ENCODE measurements around the gene CARNS1.
A peak's percentile ranks its signal among the peaks of the same experiment; 100 is the strongest.
"Not testable (repeated sequence)": the region's sequence is repeated elsewhere in the genome, so short reads cannot be mapped to it uniquely, and the experiment has no call there.

CARNS1 gene

DNA sequence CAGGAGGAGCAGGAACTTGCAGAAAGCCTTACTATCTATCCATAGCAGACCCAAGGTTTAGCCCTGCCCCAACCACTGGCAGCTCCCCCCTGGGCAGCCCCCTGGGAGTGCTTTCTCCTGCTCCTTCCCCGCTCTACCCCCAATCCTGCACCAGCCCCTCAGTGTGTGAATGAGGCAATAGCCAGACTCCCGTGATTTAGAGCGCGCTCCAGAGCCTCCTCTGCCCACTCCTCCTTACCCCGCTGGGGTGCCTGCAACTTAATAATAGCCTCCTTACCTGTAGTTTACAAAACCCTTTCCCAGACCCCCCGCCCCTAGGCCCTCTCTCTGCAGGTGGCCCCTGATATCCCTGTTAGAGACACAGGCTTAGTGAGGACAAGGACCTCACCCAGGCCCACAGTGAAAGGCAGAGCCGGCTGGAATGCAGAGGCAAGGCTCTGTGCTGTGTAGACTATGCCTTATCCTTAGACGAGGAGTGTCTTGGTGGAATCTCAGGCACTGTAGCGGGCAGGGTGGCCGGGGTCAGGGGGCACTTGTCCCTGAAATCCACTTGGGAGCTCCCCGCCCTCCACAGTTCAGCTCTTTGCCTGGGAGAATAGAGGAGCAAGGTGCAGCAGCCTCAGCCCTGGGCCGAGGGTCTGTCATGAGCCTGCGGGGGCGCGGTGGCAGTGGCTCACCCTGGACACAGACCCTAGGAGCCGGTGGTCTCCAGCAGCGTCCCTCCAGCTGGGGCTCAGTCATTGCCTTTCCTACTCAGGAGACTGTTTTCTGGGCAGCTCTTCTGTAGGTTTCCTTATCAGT is 4.3 kb upstream of the CARNS1 start:
- no peak for DNase-seq

DNA sequence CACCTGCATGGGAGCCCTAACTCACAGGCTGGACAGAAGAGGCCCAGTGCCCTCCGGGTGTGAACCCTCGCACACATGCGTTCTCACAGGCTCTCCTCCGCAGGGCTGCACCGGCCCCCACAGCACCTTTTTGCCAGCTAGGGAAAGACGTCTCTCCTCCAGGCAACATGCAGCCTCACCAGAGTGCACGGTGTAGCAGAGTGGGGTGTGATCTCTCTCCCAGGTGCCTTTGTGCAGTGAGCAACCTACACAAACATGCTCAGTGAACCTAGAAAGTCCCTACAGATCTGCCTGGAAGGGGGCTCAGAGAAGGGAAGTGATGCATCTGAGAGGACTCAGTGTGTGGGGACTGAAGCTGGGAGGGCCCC is 3.7 kb upstream of the CARNS1 start:
- DNase-seq = no peak

DNA sequence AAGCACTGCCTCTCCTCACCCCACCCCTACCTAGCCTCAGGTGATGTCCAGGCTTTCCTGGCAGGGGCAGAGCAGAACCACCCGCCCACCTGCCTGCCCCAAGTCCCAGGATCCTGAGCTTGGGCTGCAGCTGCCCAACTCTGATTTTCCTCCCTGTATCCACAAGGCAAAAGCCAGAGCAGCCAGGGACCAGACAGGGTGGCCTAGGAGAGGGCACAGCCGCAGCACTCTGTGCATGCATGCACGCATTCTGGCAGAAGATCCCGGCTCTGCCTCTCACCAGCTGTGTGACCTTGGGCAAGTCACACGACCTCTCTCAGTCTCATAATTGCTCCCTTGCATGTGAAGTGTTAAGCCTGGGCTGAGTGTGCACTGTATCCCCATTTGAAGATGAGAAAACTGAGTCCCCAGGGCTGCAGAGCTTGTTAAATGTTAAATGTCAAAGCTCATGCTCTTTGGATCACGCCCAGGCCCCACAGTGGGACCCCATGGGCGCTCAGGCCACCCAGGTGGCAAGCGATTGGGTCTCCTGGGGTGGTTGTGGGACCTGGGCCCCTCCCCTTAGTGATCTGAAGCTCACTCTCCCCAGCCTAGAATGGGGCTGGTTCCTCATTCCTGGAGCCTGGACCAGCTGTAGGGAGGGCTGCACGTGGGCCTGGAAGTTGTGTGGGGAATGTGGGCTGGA is 2.8 kb upstream of the CARNS1 start:
- no peak for DNase-seq

DNA sequence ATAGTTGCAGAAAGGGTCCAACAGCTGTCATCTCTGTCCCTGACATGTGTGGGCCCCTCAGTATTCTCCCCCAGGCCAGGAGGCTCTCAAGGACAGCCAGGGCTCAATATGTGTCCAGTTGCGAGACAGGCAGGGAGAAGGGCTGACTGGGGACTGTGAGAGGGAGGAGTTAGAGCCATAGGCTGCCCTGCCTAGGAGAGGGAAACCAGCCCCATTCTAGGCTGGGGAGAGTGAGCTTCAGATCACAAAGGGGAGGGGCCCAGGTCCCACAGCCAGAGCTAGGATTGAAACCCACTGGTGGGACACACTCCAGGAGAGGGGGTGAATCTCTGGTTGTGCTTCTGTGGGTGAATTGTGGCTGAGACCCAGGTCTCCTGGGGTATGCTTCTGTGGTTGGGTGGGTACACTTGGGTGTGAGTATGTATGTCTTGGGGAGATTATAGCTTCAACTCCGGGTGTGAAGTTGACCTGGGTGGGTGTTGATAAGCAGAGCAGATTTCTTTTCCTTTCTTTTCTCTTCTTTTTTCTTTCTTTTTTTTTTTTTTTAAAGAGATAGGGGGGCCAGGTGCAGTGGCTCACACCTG is 2.1 kb upstream of the CARNS1 start:
- DNase-seq = no peak

DNA sequence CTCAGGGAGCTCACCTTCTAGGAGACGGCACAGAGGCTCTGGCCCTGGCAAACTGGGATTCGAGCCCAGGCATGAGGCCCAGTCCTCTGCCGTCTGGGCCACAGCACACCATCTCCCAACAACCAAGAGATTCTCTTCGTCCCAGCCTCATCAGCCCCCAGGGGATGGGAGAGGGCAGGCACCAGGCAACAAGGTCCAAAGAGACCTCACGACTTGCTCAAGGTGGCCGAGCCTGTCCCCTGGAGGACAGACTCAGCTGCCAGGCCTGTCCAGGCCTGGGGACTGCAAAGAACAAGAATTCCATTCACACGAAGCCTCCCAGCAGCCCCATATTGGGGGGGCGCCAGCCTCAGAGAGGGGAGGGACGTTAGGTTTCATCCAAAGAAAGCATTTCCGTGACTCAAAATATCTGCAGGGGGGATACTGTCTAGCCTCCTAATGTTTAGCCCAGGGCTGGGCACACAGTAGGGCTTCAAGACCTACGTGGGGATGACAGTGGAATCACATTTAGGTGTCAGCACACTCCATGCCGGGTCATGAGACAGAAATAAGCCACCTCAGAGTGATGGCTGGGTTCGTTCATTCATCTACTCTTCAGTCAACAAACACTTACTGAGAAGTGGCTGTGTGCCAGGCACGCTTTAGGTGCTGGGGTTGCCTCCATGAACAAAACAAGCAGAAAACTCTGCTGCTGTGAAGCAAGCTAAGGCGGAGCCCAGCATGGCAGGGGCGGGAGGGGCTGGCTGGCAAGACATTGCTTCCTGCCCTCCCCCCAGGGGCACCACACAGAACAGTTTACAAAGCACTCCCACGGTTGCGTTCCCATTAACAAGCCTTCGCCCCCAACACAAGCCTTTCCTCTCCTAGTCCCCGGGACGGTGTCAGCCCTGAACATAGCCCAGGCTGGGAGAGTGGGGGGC is 1.2 kb downstream of the CARNS1 start:
- DNase-seq = peak; percentile 76

DNA sequence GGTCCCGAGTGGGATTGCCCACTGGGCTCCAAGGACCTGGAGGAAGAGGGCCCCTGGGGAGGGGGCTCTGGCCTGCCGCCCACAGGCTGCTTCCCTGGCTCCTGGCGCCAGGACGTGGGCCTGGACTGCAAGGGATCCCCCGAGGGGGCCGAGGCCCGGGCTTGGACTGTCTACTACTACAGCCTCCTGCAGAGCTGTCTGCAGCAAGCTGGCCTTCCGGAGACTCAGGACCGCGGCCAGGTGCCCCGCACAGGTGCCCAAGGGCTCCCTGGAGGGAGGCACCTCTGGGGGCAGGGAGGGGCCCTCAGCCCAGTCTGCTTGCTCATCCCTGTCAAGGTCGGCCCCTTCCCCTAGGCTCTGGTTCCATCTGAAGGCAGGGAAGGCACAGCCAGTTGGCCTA is 1.9 kb downstream of the CARNS1 start:
- no peak for DNase-seq

DNA sequence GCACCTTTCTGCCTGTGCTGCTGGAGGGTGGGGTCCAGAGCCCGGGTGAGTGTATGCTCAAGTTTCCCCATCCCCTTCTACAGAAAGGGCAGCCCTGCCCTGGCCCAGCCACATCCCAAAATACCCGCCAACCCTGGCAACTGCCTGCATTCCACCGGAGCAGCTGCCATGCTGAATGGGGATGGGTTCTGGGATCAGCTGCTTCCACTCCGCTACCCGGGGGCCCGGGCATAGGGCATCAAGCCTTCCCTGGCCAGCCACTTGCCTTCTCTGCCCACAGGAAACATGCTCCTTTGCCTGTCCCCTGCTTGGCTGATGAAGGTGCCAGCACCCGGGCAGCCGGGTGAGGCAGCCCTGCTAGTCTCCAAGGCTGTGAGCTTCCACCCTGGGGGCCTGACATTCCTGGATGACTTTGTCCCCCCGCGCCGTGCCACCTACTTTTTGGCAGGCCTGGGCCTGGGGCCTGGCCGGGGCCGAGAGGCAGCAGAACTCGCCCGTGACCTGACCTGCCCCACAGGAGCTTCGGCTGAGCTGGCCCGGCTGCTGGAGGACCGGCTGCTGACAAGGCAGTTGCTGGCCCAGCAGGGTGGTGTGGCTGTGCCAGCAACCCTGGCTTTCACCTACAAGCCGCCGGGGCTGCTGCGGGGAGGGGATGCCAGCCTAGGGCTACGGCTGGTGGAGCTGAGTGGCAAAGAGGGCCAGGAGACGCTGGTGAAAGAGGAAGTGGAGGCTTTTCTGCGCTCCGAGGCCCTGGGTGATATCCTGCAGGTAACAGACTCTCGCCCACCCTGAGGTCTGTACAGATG is 3.2 kb downstream of the CARNS1 start:
- DNase-seq = peak; percentile 77

DNA sequence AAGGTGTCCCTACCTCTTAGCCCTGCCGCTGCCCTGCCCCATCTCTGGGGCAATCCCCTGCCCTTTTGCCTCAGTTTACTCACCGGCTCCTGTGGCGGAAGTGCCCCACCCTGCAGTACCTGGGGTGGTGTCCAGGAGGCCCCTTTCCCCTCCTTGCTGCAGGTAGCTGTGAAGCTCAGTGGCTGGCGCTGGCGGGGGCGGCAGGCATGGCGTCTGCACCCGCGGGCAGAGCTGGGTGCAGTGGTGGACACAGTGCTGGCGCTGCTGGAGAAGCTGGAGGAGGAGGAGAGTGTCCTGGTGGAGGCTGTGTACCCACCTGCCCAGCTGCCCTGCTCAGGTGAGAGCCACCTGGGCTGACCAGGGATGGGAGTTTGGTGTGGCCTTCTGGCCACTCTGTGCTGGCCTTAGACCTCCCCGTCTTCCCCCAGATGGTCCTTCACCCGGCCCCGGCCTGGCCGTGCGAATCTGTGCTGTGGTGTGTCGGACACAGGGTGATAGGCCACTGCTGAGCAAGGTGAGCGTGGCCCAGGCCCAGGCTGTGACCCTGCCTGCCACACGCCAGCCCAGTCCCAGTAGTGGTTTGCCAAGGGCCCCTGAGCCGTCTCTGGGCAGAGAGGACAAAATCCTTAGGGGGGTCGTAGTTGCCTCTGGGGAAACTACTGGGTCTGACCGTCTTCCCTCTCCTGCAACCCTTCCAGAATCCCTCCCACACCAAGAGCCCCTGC is 4.0 kb downstream of the CARNS1 start:
- no peak for DNase-seq

DNA sequence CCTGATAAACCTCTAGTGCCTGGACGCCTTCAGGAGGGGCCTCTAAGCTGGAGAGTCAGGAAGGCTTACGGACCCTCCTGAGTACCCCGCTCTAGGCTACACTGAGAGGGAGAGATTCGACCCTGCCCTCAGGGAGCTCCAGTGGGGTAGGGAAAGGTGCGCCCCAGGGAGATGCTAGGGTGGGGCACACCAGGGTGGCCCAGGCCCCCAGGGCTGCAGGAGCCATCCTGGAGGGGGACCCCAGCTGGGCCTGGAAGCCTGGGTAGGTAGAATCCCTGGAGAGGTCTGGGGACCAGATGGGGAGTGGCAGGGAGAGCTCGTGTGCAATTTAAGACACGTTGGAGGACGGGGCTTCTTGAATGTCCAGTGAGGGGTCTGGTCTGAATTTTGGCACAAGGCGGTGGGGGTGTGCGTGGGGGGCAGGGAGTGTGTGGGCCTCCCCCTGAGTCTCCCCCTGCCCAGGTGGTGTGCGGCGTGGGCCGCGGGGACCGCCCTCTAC is 4.7 kb downstream of the CARNS1 start:
- peak; percentile 82 for DNase-seq

DNA sequence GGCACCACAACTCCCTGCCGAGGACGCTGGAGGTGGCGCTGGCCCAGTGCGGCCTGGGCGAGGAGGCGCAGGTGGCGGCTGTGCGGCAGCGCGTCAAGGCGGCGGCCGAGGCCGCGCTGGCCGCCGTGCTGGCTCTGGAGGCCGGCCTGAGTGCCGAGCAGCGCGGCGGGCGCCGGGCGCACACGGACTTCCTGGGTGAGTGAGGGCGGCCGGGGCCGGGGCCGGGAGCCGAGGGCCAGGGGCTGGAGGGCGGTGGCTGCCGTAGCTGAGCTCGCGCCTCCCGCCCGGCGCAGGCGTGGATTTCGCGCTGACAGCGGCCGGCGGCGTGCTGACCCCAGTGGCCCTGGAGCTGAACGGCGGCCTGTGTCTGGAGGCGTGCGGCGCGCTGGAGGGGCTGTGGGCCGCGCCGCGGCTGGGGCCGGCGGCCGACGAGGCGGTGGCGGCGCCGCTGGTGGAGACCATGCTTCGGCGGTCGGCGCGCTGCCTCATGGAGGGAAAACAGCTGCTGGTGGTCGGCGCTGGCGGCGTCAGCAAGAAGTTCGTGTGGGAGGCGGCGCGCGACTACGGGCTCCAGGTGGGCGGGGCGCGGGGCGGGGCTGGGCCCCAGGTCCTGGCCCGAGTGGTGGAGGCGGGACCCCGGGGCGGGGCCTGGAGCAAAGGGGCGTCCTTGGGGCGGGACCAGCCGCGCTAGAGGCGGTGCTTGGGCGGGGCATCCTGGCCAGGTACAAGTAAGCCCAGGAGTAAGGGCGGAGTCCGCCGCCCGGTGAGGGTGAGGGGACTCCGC is 5.4 kb downstream of the CARNS1 start:
- DNase-seq = peak; percentile 100

DNA sequence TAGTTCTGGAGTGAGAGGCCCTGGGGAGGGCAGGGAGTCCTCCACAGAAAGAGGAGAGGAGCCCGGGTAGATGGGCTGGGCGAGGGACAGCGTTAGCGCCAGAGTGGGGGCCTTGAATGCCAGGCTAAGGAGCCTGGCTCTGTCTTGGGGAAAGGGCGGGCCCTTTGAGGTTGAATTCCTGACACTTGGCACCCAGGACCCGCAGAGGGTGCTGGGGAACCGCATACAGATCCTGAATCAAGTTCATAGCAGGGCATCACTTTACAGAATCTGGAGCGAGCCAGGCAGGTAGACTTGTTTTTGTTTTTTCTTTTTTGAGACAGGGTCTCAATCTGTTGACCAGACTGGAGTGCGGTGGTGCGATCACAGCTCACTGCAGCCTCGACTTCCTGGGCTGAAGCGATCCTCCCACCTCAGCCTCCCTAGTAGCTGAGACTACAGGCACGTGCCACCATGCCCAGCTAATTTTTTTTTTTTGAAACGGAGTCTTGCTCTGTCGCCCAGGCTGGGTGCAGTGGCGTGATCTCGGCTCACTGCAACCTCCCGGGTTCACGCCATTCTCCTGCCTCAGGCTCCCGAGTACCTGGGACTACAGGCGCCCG is 6.1 kb downstream of the CARNS1 start:
- DNase-seq = no peak

DNA sequence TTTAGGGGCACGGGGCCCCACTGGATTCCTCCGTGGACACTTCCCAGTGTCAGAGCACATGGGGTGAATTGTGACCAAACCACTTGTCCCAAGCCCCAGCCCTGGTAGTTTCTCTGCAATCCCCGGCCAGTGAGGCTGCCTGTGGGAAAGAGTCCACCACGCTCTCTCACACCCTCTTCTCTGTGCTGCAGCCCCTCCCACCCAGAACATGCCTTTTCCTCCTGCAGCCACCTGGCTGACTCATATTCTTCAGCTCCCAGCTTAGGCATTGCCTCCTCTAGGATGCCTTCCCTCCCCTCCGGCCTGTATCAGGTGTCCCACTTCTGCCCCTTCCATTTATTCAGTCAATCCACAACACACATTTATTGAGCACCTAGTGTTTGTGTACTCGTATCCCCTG is 7.4 kb downstream of the CARNS1 start:
- no peak for DNase-seq

DNA sequence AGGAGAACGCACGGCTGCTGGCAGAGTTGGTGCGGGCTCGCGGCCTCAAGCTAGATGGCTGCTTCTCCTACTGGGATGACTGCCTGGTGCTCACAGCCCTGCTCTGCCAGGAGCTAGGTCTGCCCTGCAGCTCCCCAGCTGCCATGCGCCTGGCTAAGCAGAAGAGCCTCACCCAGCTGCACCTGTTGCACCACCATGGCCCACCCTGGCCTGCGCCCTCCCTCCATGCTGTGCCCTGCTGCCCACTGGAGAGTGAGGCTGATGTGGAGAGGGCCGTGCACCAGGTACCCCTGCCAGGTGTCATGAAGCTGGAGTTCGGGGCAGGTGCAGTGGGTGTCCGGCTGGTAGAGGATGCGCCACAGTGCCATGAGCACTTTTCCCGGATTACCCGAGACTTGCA is 8.0 kb downstream of the CARNS1 start:
- DNase-seq = no peak

DNA sequence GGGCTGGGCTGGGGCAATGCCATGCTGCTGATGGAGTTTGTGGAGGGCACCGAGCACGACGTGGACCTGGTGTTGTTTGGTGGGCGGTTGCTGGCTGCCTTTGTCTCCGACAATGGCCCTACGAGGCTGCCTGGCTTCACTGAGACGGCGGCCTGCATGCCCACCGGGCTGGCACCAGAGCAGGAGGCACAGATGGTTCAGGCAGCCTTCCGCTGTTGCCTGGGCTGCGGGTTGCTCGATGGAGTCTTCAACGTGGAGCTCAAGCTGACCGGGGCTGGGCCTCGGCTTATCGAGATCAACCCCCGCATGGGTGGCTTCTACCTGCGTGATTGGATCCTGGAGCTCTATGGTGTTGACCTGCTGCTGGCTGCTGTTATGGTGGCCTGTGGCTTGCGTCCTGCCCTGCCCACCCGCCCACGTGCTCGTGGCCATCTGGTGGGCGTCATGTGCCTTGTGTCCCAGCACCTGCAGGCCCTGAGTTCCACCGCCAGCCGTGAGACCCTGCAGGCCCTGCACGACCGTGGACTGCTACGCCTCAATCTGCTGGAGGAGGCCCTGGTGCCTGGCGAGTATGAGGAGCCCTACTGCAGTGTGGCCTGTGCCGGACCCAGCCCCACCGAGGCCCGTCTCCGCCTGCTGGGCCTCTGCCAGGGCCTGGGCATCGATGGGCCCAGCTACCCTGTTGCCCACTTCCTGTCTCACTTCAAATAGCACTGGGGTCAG is 8.6 kb downstream of the CARNS1 start:
- DNase-seq = no peak

DNA sequence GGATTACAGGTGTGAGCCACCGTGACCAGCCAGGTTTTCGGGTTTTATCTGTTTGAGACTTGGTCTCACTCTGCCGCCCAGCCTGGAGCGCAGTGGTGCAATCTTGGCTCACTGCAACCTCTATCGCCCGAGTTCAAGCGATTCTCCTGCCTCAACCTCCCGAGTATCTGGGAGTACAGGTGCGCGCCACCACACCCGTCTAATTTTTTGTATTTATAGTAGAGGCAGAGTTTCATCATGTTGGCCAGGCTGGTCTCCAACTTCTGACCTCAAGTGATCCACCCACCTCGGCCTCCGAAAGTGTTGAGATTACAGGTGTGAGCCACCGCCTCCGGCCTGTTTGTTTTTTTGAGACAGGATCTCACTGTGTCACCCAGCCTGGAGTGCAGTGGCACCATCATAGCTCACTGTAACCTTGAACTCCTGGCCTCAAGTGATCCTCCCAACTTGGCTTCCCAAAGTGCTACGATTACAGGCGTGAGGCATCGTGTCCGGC is 11.9 kb downstream of the CARNS1 start:
- not testable (repeated sequence) for DNase-seq

DNA sequence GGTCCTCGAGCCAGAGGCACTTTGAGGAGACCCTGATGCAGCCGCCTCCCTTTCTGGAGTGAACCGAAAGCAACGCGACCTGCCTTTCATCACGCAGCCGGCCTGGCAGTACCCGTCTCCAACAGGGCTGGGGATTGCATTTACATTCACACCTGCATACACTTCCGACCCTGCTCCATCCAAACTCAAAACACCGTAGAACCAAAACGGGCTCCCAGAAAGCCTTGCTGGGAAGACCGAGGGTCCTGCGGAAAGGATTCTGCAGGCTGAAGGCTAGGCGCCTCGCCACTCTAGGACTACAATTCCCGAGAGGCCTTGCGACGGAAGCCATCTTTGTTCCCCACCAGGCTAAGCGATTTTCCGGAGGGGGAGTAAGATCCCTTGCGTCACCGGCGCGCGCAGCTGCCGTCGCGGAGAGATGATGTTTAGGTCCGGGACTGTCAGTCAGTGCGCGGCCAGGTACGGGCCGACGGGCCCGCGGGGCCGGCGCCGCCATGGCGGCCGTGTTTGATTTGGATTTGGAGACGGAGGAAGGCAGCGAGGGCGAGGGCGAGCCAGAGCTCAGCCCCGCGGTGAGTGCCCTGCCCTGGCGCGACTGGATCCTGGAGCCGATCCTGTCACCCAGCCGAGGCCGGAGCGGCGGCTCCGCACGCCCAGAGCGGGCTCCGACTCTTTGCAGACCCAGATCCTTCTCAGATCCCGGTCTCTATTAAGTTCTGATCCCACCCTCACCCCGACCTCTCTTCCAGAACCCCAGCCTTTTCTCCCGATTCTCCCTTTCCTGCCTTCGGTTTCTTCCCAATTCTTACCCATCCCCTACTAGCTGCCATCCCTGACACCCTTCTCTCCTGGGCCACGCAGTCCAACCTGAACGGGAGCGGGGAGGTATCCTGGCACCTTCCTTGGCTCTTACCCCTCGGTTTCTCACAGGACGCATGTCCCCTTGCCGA is 12.8 kb downstream of the CARNS1 start, which contains the start of gene RPS6KB2:
Gene RPS6KB2 (plus strand): TSS at position 443 of the 950 bp plus-strand sequence. CDS start 52 bp downstream, at position 495.
- DNase-seq = peak; percentile 100

DNA sequence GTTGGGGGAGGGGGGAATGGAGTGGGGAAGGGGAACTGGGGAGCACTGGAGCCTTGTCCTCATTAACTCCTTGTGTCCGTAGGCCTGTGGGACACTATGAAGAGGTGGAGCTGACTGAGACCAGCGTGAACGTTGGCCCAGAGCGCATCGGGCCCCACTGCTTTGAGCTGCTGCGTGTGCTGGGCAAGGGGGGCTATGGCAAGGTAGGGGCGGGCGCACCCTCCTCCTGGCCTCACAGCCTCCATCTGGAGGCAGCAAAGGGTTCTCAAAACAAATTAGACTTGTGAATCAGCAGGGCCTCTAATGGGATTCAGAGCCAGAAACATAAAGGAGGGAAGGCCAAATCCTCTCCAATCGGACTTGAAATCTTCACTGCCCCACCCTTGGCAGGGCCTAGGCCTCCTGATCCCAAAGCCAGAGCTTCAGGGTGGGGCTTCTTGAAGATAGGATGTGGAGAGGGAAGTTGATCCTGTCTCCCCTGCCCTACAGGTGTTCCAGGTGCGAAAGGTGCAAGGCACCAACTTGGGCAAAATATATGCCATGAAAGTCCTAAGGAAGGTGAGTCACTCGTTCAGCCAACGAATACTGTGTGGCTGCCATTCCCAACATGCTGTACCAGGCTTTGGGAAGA is 13.7 kb downstream of the CARNS1 start:
- DNase-seq = no peak

Measured in activated CD8-positive, alpha-beta memory T cell treated with anti-CD3 and anti-CD28 coated beads for 24 hours (primary cell).